Fibroblast of skin of left quadriceps (primary cell): ENCODE data around the gene TMEM263.
"Not testable (repeated sequence)": the region's sequence is repeated elsewhere in the genome, so short reads cannot be mapped to it uniquely, and the experiment has no call there.

Experiments used
- DNase-seq, 2 experiments: peaks; one replicate each; pipeline ENCODE4 v3.0.0-alpha.2; 2013; ENCODE audit warnings: low read depth in 2 of 2

The TMEM263 gene

GRCh38 chr12:106955377-106956047 is at the start of gene TMEM263:
Gene TMEM263, plus strand, starts transcription at chr12:106955907. Its CDS starts 11,210 bp downstream, at chr12:106967117.
- peak; percentile 95 to 96 for DNase-seq

GRCh38 chr12:106906715-106907114 is 49.0 kb upstream of the TMEM263 start:
- DNase-seq, result no peak

- no peak for DNase-seq
Observed at GRCh38 chr12:106907411-106907810, 48.3 kb upstream of the TMEM263 start.

GRCh38 chr12:106907846-106908245 is 47.9 kb upstream of the TMEM263 start:
- DNase-seq, result no peak

- no peak for DNase-seq
Observed at GRCh38 chr12:106908561-106908960, 47.1 kb upstream of the TMEM263 start.

GRCh38 chr12:106910202-106910601 is 45.5 kb upstream of the TMEM263 start:
- DNase-seq, result no peak

- DNase-seq, result no peak
Observed at GRCh38 chr12:106911581-106911980, 44.1 kb upstream of the TMEM263 start.

- no peak for DNase-seq
Observed at GRCh38 chr12:106913456-106913855, 42.3 kb upstream of the TMEM263 start.

GRCh38 chr12:106914796-106915634 is 40.7 kb upstream of the TMEM263 start:
- DNase-seq, result no peak

- no peak for DNase-seq
Observed at GRCh38 chr12:106915635-106916026, 40.1 kb upstream of the TMEM263 start.

GRCh38 chr12:106917503-106917902 is 38.2 kb upstream of the TMEM263 start:
- no peak for DNase-seq

- DNase-seq, result no peak
Observed at GRCh38 chr12:106918746-106919145, 37.0 kb upstream of the TMEM263 start.

- DNase-seq, result peak; percentile 20
Observed at GRCh38 chr12:106919910-106920544, 35.7 kb upstream of the TMEM263 start.

- DNase-seq, result not testable (repeated sequence)
Observed at GRCh38 chr12:106921976-106922375, 33.7 kb upstream of the TMEM263 start.

GRCh38 chr12:106923594-106923993 is 32.1 kb upstream of the TMEM263 start:
- not testable (repeated sequence) for DNase-seq

- no peak for DNase-seq
Observed at GRCh38 chr12:106924268-106924861, 31.3 kb upstream of the TMEM263 start.

- no peak for DNase-seq
Observed at GRCh38 chr12:106926657-106927056, 29.1 kb upstream of the TMEM263 start.

- no peak for DNase-seq
Observed at GRCh38 chr12:106934277-106934676, 21.4 kb upstream of the TMEM263 start.

- DNase-seq, result no peak
Observed at GRCh38 chr12:106941481-106942156, 14.1 kb upstream of the TMEM263 start.

GRCh38 chr12:106942775-106943174 is 12.9 kb upstream of the TMEM263 start:
- DNase-seq, result no peak

GRCh38 chr12:106945261-106945851 is 10.4 kb upstream of the TMEM263 start:
- DNase-seq, result no peak
